SU-DHL-6 (cell line): ENCODE data around the gene RFWD3.

ENCODE experiments used
- H2AFZ ChIP-seq: fragments of 200-600 bp; sonication (generic); 2 replicates; pipeline ENCODE4 v1.6.1; 2014; ENCODE audit warnings: low read depth, mild to moderate bottlenecking, moderate library complexity, mixed read lengths, antibody characterized with exemption, low read length; ENCODE audit not compliant: severe bottlenecking
- H3F3A ChIP-seq: fragments of 200-600 bp; shearing (Covaris generic); 2 replicates; pipeline ENCODE4 v1.6.0; 2016; ENCODE audit warnings: antibody characterized with exemption, mild to moderate bottlenecking; ENCODE audit not compliant: insufficient read depth
- H3K27ac ChIP-seq: fragments of 200-600 bp; sonication (generic); 2 replicates; pipeline ENCODE4 v1.5.1; 2016; ENCODE audit warnings: low read depth, mild to moderate bottlenecking, low read length, moderate library complexity, mixed read lengths
- H3K27me3 ChIP-seq: fragments of 200-600 bp; sonication (generic), shearing (Covaris generic); 2 replicates; pipeline ENCODE4 v1.6.0; 2014; ENCODE audit warnings: mild to moderate bottlenecking, low read length
- H3K36me3 ChIP-seq: fragments of 200-600 bp; sonication (generic); 2 replicates; pipeline ENCODE4 v1.6.1; 2014; ENCODE audit warnings: mild to moderate bottlenecking, low read length, mixed read lengths
- H3K4me2 ChIP-seq: fragments of 300-600, 200-600 bp; shearing (Covaris generic), sonication (generic); 2 replicates; pipeline ENCODE4 v1.6.0; 2014; ENCODE audit warnings: low read length, low read depth, mild to moderate bottlenecking; ENCODE audit not compliant: poor library complexity, severe bottlenecking
- H3K4me3 ChIP-seq: fragments of 200-600 bp; sonication (generic); 2 replicates; pipeline ENCODE4 v1.5.1; 2014; ENCODE audit warnings: antibody characterized with exemption, low read length, mild to moderate bottlenecking, mixed read lengths; ENCODE audit not compliant: insufficient read depth, poor library complexity, severe bottlenecking
- H3K79me2 ChIP-seq: fragments of 200-600 bp; sonication (generic); 2 replicates; pipeline ENCODE4 v1.6.1; 2014; ENCODE audit warnings: mild to moderate bottlenecking, low read length, moderate library complexity; ENCODE audit not compliant: insufficient read depth
- H3K9ac ChIP-seq: fragments of 200-600 bp; sonication (generic); 2 replicates; pipeline ENCODE4 v1.7.0; 2014; ENCODE audit warnings: mild to moderate bottlenecking, low read length
- H3K9me2 ChIP-seq: fragments of 200-600 bp; sonication (generic); replicated peaks from 2 replicates; pipeline ENCODE4 v1.6.1; 2014; ENCODE audit warnings: low read length; ENCODE audit not compliant: insufficient read depth
- H3K9me3 ChIP-seq: fragments of 200-600 bp; sonication (generic); 2 replicates; pipeline ENCODE4 v1.6.1; 2014; ENCODE audit warnings: low read length, mixed read lengths; ENCODE audit not compliant: insufficient read depth
- H4K20me1 ChIP-seq: fragments of 200-600 bp; sonication (generic); 2 replicates; pipeline ENCODE4 v1.6.1; 2014; ENCODE audit warnings: low read depth, mild to moderate bottlenecking, antibody characterized with exemption, low read length, moderate library complexity, mixed read lengths
- EZH2phosphoT487 ChIP-seq: fragments of 200-600 bp; sonication (generic), shearing (Covaris generic); conservative IDR thresholded peaks from 2 replicates; pipeline ENCODE4 v1.6.1; 2018; ENCODE audit warnings: mild to moderate bottlenecking, antibody characterized with exemption, low read length, moderate library complexity, mixed read lengths
- TF ChIP-seq, protein P1 (sequence below): fragments of 200-600 bp; sonication (generic); IDR thresholded peaks from one replicate; pipeline ENCODE4 v1.5.1; 2017; ENCODE audit warnings: antibody characterized with exemption, mild to moderate bottlenecking, low read length, moderate library complexity; ENCODE audit not compliant: insufficient read depth, poor library complexity, severe bottlenecking

Gene RFWD3

GRCh38 chr16:74709441-74709877, 42.8 kb upstream of the RFWD3 start:
- Histone ChIP-seq H3K9ac (no peak overlapping the region), H3K36me3 (no peaks in the 10 kb centered on the region), H2AFZ (no peak overlapping the region), H3K4me3 (no peak overlapping the region), H3K27ac (no peak overlapping the region), H4K20me1 (no peaks in the 10 kb centered on the region), H3K4me2 (no peak overlapping the region), H3K9me2 (no peaks in the 10 kb centered on the region), H3K9me3 (no peaks in the 10 kb centered on the region), H3F3A (no peaks in the 10 kb centered on the region), H3K27me3 (no peaks in the 10 kb centered on the region), H3K79me2 (no peaks in the 10 kb centered on the region)
- TF ChIP-seq EZH2phosphoT487: no peak
- TF ChIP-seq, protein P1, sequence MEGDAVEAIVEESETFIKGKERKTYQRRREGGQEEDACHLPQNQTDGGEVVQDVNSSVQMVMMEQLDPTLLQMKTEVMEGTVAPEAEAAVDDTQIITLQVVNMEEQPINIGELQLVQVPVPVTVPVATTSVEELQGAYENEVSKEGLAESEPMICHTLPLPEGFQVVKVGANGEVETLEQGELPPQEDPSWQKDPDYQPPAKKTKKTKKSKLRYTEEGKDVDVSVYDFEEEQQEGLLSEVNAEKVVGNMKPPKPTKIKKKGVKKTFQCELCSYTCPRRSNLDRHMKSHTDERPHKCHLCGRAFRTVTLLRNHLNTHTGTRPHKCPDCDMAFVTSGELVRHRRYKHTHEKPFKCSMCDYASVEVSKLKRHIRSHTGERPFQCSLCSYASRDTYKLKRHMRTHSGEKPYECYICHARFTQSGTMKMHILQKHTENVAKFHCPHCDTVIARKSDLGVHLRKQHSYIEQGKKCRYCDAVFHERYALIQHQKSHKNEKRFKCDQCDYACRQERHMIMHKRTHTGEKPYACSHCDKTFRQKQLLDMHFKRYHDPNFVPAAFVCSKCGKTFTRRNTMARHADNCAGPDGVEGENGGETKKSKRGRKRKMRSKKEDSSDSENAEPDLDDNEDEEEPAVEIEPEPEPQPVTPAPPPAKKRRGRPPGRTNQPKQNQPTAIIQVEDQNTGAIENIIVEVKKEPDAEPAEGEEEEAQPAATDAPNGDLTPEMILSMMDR: peak; percentile 90

DNA sequence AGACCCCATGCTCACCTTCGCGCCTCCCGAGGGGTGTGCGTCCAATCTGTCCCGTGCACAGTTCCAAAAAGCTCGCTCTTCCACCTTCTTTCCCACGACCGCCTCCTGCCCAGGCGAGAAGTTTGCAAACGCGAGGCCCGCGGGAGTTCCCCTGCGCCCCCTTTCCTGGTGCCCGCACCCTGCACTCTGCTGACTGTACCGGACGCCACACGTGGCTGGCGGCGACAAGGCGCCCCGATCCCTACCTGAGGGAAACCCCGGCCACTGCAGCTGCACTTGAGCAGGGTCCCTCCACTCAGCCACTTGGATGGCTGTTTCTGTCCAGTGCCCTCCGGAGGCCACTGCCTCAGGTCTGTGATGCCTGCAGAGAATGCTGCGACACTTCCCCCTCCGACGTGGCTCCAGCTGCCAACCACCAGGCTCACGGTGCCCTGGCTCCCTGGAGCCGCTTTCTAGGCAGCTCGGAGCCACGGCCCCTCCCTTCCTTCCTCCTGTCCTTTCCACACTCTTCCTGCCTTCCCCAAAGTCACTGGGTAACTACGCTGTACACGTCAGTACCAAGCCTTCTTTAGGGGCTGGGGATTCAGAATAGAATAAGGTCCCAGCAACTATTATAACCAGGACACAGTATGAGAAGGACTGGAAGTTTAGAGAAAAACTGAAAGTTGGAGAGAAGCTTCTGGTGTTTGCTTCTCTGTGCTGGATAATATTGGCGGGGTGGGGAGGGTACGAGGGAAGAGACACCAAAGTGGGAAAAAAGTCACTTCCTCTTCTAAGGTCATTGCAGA, 34.0 kb upstream of the RFWD3 start, which contains the start of gene MLKL:
Gene MLKL (minus strand): TSS at position 425 of the 788 bp plus-strand sequence. CDS start 5,105 bp downstream, outside the sequence.
- TF ChIP-seq EZH2phosphoT487: no peak
- TF ChIP-seq, protein P1: no peak
- Histone ChIP-seq H3K9ac (peak within 1 kb of the TSS; percentile 17; the same call in 1 of the 2 replicates), H3F3A (0 out of 2 replicates have a peak, but pooled peaks cover 9% of the 10 kb centered on the region), H3K27ac (no peak within 1 kb of the TSS), H3K79me2 (no peaks in the 10 kb centered on the region), H3K9me2 (no peaks in the 10 kb centered on the region), H3K36me3 (no peaks in the 10 kb centered on the region), H3K4me3 (peak within 1 kb of the TSS; percentile 32), H3K9me3 (no peaks in the 10 kb centered on the region), H3K4me2 (peak within 1 kb of the TSS; percentile 51), H4K20me1 (no peaks in the 10 kb centered on the region), H2AFZ (peak within 1 kb of the TSS; percentile 23), H3K27me3 (no peaks in the 10 kb centered on the region)

DNA sequence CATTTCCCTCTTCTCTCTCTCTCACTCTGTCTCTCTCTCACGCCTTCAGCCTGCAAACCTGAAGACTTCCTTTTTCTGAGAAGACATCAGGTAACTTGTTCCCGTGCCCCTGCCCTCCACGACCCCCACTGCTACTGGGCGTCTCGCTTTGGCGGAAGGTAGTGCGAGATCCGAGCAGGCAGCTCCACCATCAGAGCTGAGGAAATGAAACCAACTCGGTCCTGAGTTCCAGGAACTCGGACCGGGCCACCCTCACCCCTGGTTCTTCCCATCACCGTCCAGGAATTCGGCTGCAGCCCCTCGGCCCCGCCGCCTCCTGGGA, 33.4 kb upstream of the RFWD3 start:
- Histone ChIP-seq H4K20me1 (no peaks in the 10 kb centered on the region), H3K9me2 (no peaks in the 10 kb centered on the region), H3K27ac (no peak overlapping the region), H3K9me3 (no peaks in the 10 kb centered on the region), H3K4me3 (peak overlapping the region; percentile 32), H3F3A (0 out of 2 replicates have a peak, but pooled peaks cover 9% of the 10 kb centered on the region), H3K9ac (peak overlapping the region; percentile 17; the same call in 1 of the 2 replicates), H3K79me2 (no peaks in the 10 kb centered on the region), H2AFZ (peak overlapping the region; percentile 23), H3K4me2 (peak overlapping the region; percentile 51), H3K27me3 (no peaks in the 10 kb centered on the region), H3K36me3 (no peaks in the 10 kb centered on the region)
- no peak for TF ChIP-seq EZH2phosphoT487
- TF ChIP-seq, protein P1: no peak
